ENCODE data around the gene FOXD3.
A peak's percentile ranks its signal among the peaks of the same experiment; 100 is the strongest.

The FOXD3 gene

GRCh38 chr1:63316598-63316983 lies 5.8 kb upstream of the FOXD3 start:
- no peak overlapping the region for H3K4me3 ChIP-seq (ENCODE audit: control insufficient read depth, low read depth, low read length)
- no peak for DNase-seq (ENCODE audit: low read depth)
- TF ChIP-seq CTCF (conservative IDR thresholded peaks at IDR 0.05; ENCODE audit: control insufficient read depth, insufficient read depth, low read depth, low read length) = no peak

GRCh38 chr1:63316984-63317816 lies 5.2 kb upstream of the FOXD3 start:
- peak; percentile 32 for TF ChIP-seq CTCF (conservative IDR thresholded peaks at IDR 0.05; ENCODE audit: control insufficient read depth, insufficient read depth, low read depth, low read length)
- H3K4me3 ChIP-seq (ENCODE audit: control insufficient read depth, low read depth, low read length) = peak overlapping the region; percentile 24
- DNase-seq (ENCODE audit: low read depth) = peak; percentile 63

- TF ChIP-seq CTCF (conservative IDR thresholded peaks at IDR 0.05; ENCODE audit: control insufficient read depth, insufficient read depth, low read depth, low read length) = no peak
- no peak overlapping the region for H3K4me3 ChIP-seq (ENCODE audit: control insufficient read depth, low read depth, low read length)
- DNase-seq (ENCODE audit: low read depth) = no peak
These were observed 4.6 kb upstream of the FOXD3 start for GRCh38 chr1:63317817-63318152.

- no peak overlapping the region for H3K4me3 ChIP-seq (ENCODE audit: control insufficient read depth, low read depth, low read length)
- no peak for DNase-seq (ENCODE audit: low read depth)
- no peak for TF ChIP-seq CTCF (conservative IDR thresholded peaks at IDR 0.05; ENCODE audit: control insufficient read depth, insufficient read depth, low read depth, low read length)
These were observed 4.0 kb upstream of the FOXD3 start for GRCh38 chr1:63318201-63318979.

GRCh38 chr1:63319046-63320021 lies 3.0 kb upstream of the FOXD3 start:
- DNase-seq (ENCODE audit: low read depth) = no peak
- no peak overlapping the region for H3K4me3 ChIP-seq (ENCODE audit: control insufficient read depth, low read depth, low read length)
- no peak for TF ChIP-seq CTCF (conservative IDR thresholded peaks at IDR 0.05; ENCODE audit: control insufficient read depth, insufficient read depth, low read depth, low read length)

GRCh38 chr1:63320022-63320721 lies 2.2 kb upstream of the FOXD3 start:
- H3K4me3 ChIP-seq (ENCODE audit: control insufficient read depth, low read depth, low read length) = no peak overlapping the region
- DNase-seq (ENCODE audit: low read depth) = no peak
- TF ChIP-seq CTCF (conservative IDR thresholded peaks at IDR 0.05; ENCODE audit: control insufficient read depth, insufficient read depth, low read depth, low read length) = no peak
